HG03135 (cell line): ENCODE results near the gene CENPA.

Source experiments
- ATAC-seq: cut with Tn5 transposase; IDR thresholded peaks from one replicate; pipeline ENCODE4 v1.9.1; 2021; ENCODE audit warnings: mild to moderate bottlenecking, moderate library complexity; ENCODE audit not compliant: unreplicated experiment

The CENPA gene

DNA sequence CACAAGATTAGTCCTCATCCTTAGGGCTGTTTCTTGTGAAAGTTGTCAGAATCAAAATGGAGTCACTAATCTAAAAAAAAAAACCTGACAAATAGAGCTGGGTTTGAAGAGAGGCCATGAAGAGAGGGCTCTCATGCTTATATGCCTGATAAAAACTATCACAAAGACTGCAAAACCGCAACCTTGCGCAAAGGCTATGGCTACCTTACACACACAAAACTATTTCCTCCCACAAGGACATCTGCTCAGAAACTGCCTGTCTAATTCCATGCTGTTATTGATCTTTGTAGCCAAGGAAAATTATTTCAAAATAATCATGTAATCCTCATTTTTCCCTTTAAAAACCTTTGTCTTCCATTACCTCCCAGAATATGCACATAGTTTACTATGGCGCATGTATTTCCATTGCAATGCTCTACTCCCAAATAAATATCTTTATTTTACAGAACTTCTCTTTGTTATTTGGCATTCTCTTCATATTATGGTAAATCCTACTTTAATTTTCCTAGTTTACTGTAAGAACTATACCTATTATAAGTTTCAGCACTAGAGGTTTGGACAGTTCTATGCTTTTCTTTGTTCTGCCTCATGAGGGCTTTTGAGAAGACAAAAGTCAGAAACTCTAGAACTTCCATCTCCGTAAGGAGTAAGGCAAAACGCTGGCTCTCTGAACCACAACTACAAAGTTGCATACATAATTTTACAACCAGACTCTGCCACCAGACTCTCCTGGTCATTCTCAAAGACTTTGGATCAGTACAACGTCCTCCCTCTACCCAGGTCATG lies 52.5 kb downstream of the CENPA start:
- ATAC-seq: no peak

DNA sequence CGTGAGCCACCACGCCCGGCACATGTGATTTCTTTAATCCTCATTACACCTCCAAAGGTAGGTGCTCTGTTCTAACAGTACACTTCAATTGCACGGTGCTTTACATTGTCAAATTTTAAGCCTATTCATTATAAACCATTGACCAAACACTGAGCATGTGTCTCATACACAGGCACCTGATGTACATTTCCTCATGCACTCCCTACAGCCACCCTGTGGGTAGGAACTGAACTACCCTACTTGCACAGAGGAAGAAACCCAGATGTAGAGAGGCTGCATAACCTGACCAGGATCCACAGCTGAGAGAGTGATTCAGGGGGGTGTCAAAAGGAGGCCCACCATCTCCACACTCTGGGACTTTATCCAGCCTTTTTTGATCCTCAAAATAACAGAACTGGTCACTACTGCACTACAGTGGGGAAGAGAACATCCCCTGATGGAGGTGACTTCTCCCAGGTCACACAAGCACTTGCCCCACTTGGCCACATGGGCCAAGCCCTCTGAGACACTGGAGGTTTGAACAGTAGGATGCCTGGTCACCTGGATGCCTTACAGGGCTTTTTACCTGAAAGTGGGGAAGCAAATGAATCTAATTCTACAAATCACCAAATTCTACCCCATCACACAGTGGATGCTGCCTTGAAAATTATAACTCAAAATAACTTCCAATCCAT lies 55.2 kb downstream of the CENPA start:
- ATAC-seq: no peak

DNA sequence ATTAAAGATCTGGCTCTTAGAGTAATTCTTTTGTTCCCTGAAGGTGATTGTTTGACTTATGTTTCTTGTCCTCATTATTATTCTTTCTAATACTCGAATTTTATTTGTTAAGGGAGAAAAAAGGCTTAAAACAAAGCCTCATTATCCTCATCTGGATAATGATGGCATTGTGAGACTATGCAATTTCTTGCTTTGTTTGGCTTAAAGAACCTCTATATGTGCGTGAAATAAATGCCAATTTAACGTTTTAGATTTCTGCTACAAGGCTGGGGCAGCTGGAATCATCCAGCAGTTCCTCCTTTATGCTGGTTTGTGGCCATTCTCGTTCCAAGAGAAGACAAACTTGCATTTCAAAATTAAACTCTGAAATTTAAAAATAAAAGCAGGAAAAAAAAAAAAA lies 57.2 kb downstream of the CENPA start:
- ATAC-seq: no peak
